ENCODE data around the gene SKAP1.

- TF ChIP-seq CTCF (IDR thresholded peaks at IDR 0.05; ENCODE audit: low read depth, low read length) (no peak), EZH2phosphoT487 (IDR thresholded peaks at IDR 0.05; ENCODE audit: low read depth) (no peak)
These were observed 304.0 kb downstream of the SKAP1 start for GRCh38 chr17:48125829-48126531.
